GM18870 (cell line): Measurements from ENCODE around the gene PRR16.

Experiments used
- ATAC-seq: cut with Tn5 transposase; IDR thresholded peaks from one replicate; pipeline ENCODE4 v1.9.1; 2021; ENCODE audit warnings: moderate library complexity; ENCODE audit not compliant: unreplicated experiment

The PRR16 gene

DNA sequence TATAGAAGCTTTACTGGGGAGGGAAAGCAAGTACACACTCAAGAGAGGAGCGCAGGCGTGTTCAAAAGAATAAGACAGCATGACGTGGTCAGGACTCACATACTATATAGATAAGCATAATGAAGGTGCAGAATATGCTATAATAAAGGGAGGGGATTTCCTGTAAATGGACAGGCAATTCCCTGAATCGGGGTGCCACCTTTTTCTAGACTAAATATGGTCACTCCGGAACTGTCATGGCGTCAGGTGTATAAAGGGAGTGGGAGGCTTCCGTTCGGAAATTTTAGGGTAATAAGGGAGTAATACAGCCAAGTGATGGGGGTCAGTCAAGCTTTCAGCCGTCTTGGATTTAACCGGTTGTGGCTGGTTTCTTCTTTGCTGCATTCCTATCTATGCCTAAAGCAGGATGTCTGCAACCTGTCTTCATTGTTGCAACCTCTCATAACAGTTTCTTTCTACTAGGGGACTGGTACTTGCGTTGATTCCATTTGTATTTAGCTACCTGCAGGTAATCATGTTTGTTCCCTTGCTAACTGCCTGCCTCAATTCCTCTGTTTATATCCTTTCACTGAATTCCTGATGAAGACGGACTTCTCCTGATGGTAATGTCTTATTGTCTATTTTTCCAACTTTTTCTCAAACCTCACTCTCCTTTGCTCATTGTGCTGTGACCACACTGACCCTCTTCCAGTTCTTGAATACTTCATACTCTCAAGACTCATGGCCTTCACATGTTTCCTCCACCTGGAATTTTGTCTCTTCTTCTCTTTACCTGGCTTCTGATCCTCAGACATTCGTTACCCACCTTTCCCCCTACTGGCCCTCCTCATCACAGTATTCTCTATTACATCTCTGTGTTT is 48.9 kb downstream of the PRR16 start:
- ATAC-seq: no peak

GRCh38 chr5:120516805-120517204 is 52.7 kb downstream of the PRR16 start:
- ATAC-seq: no peak

DNA sequence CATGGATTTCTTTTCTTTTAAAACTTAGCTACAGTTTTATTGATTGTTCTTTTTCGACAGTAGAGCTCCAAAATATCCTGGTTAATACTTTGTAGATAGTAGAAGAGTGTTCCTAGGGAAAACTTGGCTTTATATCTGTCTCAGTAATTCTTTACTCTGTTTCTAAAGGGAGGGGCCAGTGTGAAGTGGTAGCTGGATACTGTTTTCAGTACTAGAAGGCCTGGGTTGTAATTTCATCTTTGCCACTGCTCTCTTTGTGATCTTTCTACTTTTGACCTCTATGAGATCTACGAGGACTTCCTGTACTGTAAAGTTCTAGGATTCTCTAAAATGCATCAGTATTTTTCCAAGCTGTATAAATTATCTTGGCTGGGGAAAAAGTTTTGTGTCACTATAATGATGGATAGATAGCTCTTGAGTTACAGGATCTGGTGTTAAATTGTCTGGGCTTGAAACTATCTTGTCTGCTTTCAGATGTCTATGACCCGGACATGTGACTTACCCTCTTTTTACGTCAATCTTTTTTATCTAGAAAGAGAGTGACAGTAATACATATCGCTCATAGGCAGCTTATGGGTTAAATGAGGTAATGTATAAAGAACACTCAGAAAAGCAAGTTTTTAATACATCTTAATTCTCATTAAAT is 53.6 kb downstream of the PRR16 start:
- no peak for ATAC-seq

- ATAC-seq: no peak
These were observed 54.5 kb downstream of the PRR16 start for GRCh38 chr5:120518581-120518980.

DNA sequence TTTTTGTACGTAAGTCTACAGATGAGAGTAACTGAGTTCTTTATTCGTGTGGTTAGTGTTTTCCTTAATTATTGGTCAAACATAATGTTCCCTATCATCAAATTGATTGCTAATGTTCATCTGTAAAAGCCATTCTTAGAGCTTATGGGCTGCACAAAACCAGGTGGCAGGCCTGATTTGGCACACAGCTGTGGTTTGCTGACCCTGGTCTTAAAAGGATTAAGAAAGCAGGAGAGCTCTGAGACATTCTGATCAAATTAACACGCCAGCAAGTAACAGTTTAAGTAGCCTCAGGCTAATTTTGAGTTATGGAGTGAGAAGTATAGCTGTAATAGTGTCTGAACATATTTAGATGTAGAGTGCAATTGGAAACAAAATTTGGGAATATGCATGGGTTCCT is 63.2 kb downstream of the PRR16 start:
- ATAC-seq: no peak

GRCh38 chr5:120528609-120529008 is 64.5 kb downstream of the PRR16 start:
- no peak for ATAC-seq

GRCh38 chr5:120529386-120529785 is 65.3 kb downstream of the PRR16 start:
- no peak for ATAC-seq

GRCh38 chr5:120531215-120531614 is 67.1 kb downstream of the PRR16 start:
- ATAC-seq: no peak

DNA sequence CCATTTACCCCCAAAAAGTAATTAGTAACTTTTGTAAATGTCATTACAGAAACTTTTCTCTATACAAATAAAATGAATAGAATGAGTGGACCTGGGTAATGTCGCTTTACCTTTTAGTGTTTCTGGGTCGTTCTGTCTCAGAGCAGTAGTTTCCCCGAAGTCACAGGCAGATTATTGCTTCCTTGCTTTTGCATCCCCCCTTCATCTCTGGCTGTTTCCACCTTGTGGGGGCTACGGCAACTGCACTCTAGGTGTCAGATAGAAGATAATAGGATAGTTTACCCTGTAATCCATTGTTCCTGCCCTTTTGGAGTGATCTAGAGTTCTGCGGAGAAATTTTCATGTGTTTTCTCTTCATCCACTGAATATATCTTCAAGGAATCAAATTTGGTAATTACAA is 68.7 kb downstream of the PRR16 start:
- ATAC-seq: no peak

GRCh38 chr5:120533581-120533980 is 69.5 kb downstream of the PRR16 start:
- no peak for ATAC-seq

DNA sequence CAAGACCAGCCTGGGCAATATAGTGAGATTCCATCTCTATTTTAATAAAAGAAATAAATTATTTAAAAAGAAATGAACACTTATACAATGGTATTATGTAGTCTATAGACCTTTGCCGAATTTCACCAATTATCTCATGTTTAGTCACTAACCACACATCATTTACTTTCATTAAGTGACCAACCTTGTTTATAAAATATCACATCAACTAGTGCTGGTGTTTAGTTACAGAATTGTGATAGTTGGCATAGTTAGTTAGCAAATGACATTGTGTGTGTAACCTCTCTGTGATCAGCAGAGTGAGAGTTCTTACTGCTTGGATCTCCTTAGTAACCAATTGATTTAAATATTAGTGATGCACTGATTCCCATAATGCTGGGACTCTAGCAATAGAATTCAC is 71.8 kb downstream of the PRR16 start:
- ATAC-seq: no peak

GRCh38 chr5:120538149-120538548 is 74.0 kb downstream of the PRR16 start:
- ATAC-seq: no peak

- ATAC-seq: no peak
These were observed 74.5 kb downstream of the PRR16 start for GRCh38 chr5:120538644-120539043.

DNA sequence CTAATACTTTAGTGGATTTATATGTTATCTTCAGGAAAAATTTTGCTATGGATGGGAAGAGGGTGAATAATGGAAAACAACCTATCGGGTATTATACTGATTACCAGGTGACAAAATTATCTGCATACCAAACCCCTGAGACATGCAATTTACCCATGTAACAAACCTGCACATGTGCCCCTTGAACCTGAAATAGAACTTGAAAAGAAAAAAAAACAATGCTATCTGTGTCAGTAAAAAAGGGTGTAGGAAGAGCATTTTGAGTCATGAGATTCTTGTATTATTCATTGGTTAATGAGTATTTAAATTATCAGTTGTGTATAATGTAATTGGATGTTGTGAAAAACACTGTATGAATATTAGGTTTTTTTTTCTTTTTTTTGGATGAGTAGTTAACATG is 75.4 kb downstream of the PRR16 start:
- ATAC-seq: no peak

DNA sequence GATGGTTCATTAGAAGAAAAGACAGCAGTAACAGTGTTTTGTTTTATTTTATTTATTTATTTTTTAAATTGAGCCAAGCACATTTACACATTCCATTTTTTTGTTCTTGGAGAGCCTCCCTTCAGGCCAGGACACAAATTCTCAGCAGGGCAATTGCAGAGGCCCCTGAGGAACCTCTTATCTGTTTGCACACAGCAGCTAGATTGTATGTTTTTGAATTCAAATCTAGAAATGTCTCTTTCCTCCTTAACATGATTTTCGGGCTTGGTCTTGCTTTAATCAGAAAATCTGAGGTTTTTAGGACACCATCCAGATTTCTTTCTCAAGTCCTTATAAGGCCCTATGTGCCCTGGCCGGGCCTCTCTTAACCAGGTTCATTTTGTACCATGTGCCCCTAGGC is 76.0 kb downstream of the PRR16 start:
- no peak for ATAC-seq

DNA sequence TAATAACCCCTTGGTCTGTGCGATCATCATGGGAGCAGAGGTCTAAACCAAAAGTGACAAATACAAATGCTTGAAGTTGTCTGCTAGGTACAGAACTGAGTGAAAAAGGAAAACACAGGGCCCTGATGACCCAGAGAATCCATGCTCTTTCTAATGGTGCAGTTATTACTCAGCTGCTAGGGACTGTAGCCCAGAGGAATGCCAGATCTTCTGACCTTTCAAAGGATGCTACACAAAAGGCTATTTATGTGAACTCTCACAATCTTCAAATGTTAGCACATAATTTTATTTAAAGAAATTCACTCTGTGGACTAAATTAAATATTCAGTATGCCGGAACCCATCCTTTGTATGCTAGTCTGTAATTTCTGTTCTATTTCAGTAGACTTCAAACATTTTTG is 79.9 kb downstream of the PRR16 start:
- ATAC-seq: no peak

DNA sequence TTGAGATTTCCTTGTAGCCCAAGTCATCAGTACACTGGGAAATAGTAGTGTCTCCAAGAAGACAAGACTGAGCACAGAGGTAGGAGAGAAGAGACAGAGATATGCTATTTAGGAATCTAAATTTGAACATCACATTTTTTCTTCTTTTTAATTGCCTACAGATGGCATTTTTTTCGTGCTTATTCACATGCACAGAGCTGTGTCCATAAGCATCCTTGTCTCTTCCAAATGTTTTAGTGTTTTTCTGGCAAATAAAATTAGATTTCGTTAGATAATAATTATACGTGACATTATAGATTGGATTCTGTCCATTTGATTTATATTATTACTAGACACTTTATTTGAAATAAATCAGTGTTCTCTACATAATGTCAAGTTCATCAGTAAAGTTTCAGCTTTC is 80.9 kb downstream of the PRR16 start:
- no peak for ATAC-seq

GRCh38 chr5:120545951-120546350 is 81.9 kb downstream of the PRR16 start:
- no peak for ATAC-seq

- ATAC-seq: no peak
These were observed 82.8 kb downstream of the PRR16 start for GRCh38 chr5:120546922-120547321.

- ATAC-seq: no peak
These were observed 86.3 kb downstream of the PRR16 start for GRCh38 chr5:120550358-120550757.

- no peak for ATAC-seq
These were observed 88.5 kb downstream of the PRR16 start for GRCh38 chr5:120552638-120553037.

DNA sequence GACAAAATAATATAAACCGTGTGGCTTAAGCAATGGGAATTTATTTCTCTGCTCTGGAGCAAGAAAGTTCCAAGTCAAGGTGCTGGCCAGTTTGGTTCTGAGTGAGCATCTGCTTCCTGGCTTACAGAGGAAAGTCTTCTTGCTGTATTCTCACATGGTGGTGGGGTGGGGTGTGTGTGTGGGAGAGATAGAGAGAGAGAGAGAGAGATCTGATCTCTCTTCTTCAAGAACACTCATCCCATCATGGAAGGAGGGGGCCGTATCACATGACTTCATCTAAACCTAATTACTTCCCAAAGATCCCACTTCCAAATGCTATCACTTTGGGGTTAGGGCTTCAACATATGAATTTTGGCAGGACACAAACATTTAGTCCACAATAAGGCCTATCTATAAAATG is 91.2 kb downstream of the PRR16 start:
- no peak for ATAC-seq

DNA sequence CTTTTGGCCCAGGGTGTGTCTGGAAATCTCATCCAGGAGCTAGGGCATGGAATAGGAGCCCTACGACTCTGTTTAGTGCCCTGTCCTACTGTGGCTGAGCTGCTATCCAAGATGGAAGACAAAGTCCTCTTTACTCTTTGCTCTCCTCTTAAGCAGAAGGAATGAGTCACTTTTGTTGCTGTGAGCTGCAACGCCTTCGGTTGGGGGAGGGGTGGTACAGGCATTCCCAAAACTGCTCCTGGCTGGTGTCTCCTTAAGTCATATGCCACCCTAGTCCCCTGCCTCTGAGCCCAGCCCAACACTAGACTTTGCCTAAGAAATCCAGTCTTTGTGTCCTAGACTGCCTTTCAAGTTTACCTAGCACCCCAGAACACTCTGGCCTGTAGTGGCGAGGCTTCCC is 99.9 kb downstream of the PRR16 start:
- ATAC-seq: no peak
